Endothelial cell of umbilical vein (primary cell): ENCODE data around the gene BNC2. TPM values are rescaled to one million over a fixed set of nuclear protein-coding genes. Genes with fewer than 3 reads are reported as not detected.

ENCODE experiments used
- BruUV-seq: library from RNA; stranded (reverse); fragments of 400-500 nt; replicated peaks from 2 replicates; lab custom pipeline; 2021; lab: Mats Ljungman, UMichigan
- CTCF ChIA-PET: fragments of 300-600, 350-600 bp; sonication (Branson Sonifier 250); formaldehyde crosslinking; loops from one replicate; lab custom pipeline; 2021; ENCODE audit warnings: antibody characterized with exemption, inconsistent platforms; lab: Charles Lee
- POLR2A ChIA-PET: fragments of 300-600, 350-600 bp; sonication (Branson Sonifier 250); formaldehyde crosslinking; loops from one replicate; lab custom pipeline; 2021; ENCODE audit warnings: antibody characterized with exemption, inconsistent platforms; lab: Charles Lee
- DNase-seq: peaks from one replicate; pipeline ENCODE4 v3.0.0-alpha.2; 2011; ENCODE audit warnings: low read depth, low spot score
- FAIRE-seq: peaks from 2 replicates; lab custom pipeline; 2011; peaks lifted over from hg19 to GRCh38; lab: Jason Lieb, UNC
- H2AFZ ChIP-seq: 2 replicates; pipeline ENCODE4 v1.6.0; 2012; ENCODE audit warnings: low read depth, low read length, control low read depth, inconsistent platforms
- H3K27ac ChIP-seq: 2 replicates; pipeline ENCODE4 v1.5.1; 2011; ENCODE audit warnings: low read depth, mild to moderate bottlenecking, control low read depth, low read length, moderate library complexity; ENCODE audit not compliant: insufficient read depth
- H3K27me3 ChIP-seq, 2 experiments: 2 replicates each; pipeline versions ENCODE4 v1.6.0 to v1.6.1; 2011; ENCODE audit warnings: low read length in 2 of 2, mixed read lengths in 1 of 2; ENCODE audit not compliant: control insufficient read depth in 2 of 2, insufficient read depth in 2 of 2
- H3K36me3 ChIP-seq, 2 experiments: 2 replicates in 1 of 2; 3 replicates in 1 of 2; pipeline ENCODE4 v1.5.1; 2011; ENCODE audit warnings: low read length in 2 of 2, mild to moderate bottlenecking in 1 of 2, moderate library complexity in 1 of 2; ENCODE audit not compliant: control insufficient read depth in 2 of 2, insufficient read depth in 2 of 2; ENCODE audit errors: extremely low read depth in 1 of 2
- H3K4me1 ChIP-seq: 3 replicates; pipeline ENCODE4 v1.5.1; 2011; ENCODE audit warnings: mild to moderate bottlenecking, low read length; ENCODE audit not compliant: control insufficient read depth, insufficient read depth; ENCODE audit errors: extremely low read depth
- H3K4me2 ChIP-seq: 2 replicates; pipeline ENCODE4 v1.6.1; 2011; ENCODE audit warnings: low read length, control low read depth, mixed read lengths; ENCODE audit not compliant: insufficient read depth
- H3K4me3 ChIP-seq, 3 experiments: fragments of 200-600 bp in 1 of 3; sonication (generic), shearing (Covaris generic) in 1 of 3; replicated peaks in 1 of 3; 2 replicates each; pipeline ENCODE4 v1.5.1; 2011 to 2016; ENCODE audit warnings: control low read depth in 3 of 3, low read length in 3 of 3, mild to moderate bottlenecking in 2 of 3, inconsistent platforms in 1 of 3, low read depth in 1 of 3, moderate library complexity in 1 of 3; ENCODE audit not compliant: insufficient read depth in 1 of 3
- H3K79me2 ChIP-seq: 2 replicates; pipeline ENCODE4 v1.6.0; 2012; ENCODE audit warnings: low read length, inconsistent platforms; ENCODE audit not compliant: control insufficient read depth, insufficient read depth
- H3K9ac ChIP-seq: replicated peaks from 2 replicates; pipeline ENCODE3; 2011; ENCODE audit warnings: low read length, control low read depth; ENCODE audit not compliant: insufficient read depth; ENCODE audit errors: extremely low read depth
- H3K9me1 ChIP-seq: replicated peaks from 3 replicates; pipeline ENCODE4 v1.6.0; 2011; ENCODE audit warnings: mild to moderate bottlenecking, low read length; ENCODE audit not compliant: control insufficient read depth, insufficient read depth; ENCODE audit errors: extremely low read depth
- H3K9me3 ChIP-seq: replicated peaks from 2 replicates; pipeline ENCODE4 v1.5.1; 2012; ENCODE audit warnings: low read length, inconsistent platforms; ENCODE audit not compliant: control insufficient read depth, insufficient read depth
- H4K20me1 ChIP-seq: replicated peaks from 2 replicates; pipeline ENCODE3; 2011; ENCODE audit warnings: mild to moderate bottlenecking, low read length; ENCODE audit not compliant: control insufficient read depth, insufficient read depth; ENCODE audit errors: extremely low read depth
- EZH2 ChIP-seq: IDR thresholded peaks from 2 replicates; pipeline ENCODE4 v1.6.1; 2012; ENCODE audit warnings: borderline replicate concordance, low read depth, mild to moderate bottlenecking, moderate library complexity, low read length, inconsistent platforms; ENCODE audit not compliant: severe bottlenecking
- FOS ChIP-seq: IDR thresholded peaks from 2 replicates; pipeline ENCODE4 v1.6.1; 2011; ENCODE audit warnings: mild to moderate bottlenecking, low read length, moderate library complexity, borderline replicate concordance; ENCODE audit not compliant: insufficient read depth
- GATA2 ChIP-seq: IDR thresholded peaks from 2 replicates; pipeline ENCODE4 v1.7.0; 2011; ENCODE audit warnings: low read depth, mild to moderate bottlenecking, moderate library complexity, mixed read lengths, low read length; ENCODE audit not compliant: insufficient read length, insufficient read depth
- JUN ChIP-seq: IDR thresholded peaks from 2 replicates; pipeline ENCODE4 v1.6.1; 2011; ENCODE audit warnings: borderline replicate concordance, low read depth; ENCODE audit not compliant: insufficient read length, insufficient read depth
- MYC ChIP-seq: IDR thresholded peaks from one replicate; pipeline ENCODE4 v1.6.1; 2011; ENCODE audit warnings: mild to moderate bottlenecking, low read depth, low read length
- POLR2A ChIP-seq: IDR thresholded peaks from 2 replicates; pipeline ENCODE4 v1.6.1; 2012; ENCODE audit warnings: low read depth, mild to moderate bottlenecking, control low read depth, low read length
- POLR2AphosphoS5 ChIP-seq: IDR thresholded peaks from 2 replicates; pipeline ENCODE4 v1.6.1; 2012; ENCODE audit warnings: low read depth, mild to moderate bottlenecking, control low read depth, low read length, moderate library complexity; ENCODE audit not compliant: insufficient read depth
- dilution Hi-C: fragments of 300-500 bp; cut with MboI; formaldehyde crosslinking; loops from one replicate; pipeline ENCODE4 v1.15.0; 2019; ENCODE audit warnings: low sequenced_read_pairs; ENCODE audit not compliant: extremely low pct_ligation_motif_present
- intact Hi-C: fragments of 100-400 bp; cut with micrococcal nuclease; formaldehyde crosslinking; loops from one replicate; pipeline ENCODE4 v1.10.0; 2022
- polyA plus RNA-seq, 4 experiments: library from polyadenylated mRNA; depleted of rRNA in 3 of 4; stranded (reverse) in 3 of 4; unstranded in 1 of 4; fragments of >200 nt; gene quantifications; 2 replicates each; pipeline versions ENCODE4 v1.2.1 to v1.2.3, GENCODE V29; 2011 to 2012; ENCODE audit warnings: missing spikeins in 1 of 4
- total RNA-seq: library from RNA; stranded (reverse); gene quantifications from 2 replicates; pipeline ENCODE4 v1.2.3, GENCODE V29; 2021
- TF ChIP-seq, protein P1 (sequence below): IDR thresholded peaks from 2 replicates; pipeline ENCODE4 v1.6.1; 2011; ENCODE audit not compliant: insufficient read depth, insufficient read length
- TF ChIP-seq, protein P2 (sequence below), 2 donors: IDR thresholded peaks; 1 replicate in 1 of 2; 2 replicates in 1 of 2; pipeline ENCODE4 v1.5.1; 2011; ENCODE audit warnings: low read length in 2 of 2, mild to moderate bottlenecking in 2 of 2, moderate library complexity in 2 of 2, control low read depth in 1 of 2, inconsistent platforms in 1 of 2, low read depth in 1 of 2; ENCODE audit not compliant: insufficient read depth in 1 of 2; ENCODE audit errors: extremely low read depth in 1 of 2

The BNC2 gene
- total and polyA plus RNA-seq, 2 donors (not counting 3 experiments of a cell fraction or from before 2014, with no cell fraction given): 12.1 to 34.3 TPM

DNA sequence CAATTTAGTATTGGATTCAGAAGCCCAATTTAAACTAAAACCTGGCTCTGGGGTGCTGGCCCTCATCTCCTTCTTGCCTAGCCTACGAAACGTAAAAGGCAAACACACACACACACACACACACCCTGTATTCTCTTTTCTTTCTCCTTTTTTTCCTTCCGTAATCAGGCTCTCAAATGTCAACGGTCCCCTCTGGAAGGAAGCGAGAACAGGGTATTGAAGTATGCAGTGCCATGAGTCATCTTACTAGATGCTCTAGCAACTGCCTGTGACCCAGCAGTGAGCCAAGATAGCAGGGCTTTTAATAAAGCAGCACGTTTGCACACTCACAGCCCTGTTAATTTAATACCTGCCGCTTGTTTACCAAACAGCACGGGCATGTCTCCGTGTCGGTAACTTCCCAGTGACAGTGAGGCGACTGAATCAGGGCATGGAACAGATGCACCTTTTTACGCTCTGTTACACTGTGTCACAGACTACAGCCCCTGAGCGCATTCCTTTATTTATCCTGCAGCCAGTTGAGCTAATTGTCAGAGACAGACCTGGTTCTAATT lies 243.8 kb downstream of the BNC2 start:
- H2AFZ ChIP-seq: no peak overlapping the region
- no TSS peak for BruUV-seq
- ChIA-PET POLR2A (no interaction called here), CTCF (interaction anchor here (1.1 to 2.3 kb wide), 4 partner anchors 10 to 102 kb away, joined by 3 to 11 read pairs (median 8); no protein-coding TSS in a partner anchor)
- dilution Hi-C loops: no loop called here
- peak overlapping the region; percentile 62 for H3K9ac ChIP-seq
- H3K4me3 ChIP-seq: peak overlapping the region in 1 of 3 experiments; percentile 20
- H3K27ac ChIP-seq: peak overlapping the region; percentile 87
- FAIRE-seq: peak; percentile 89
- no peaks in the 10 kb centered on the region for H3K9me3 ChIP-seq
- intact Hi-C loops: loop anchor here (1.0 to 5.0 kb wide), 9 partner anchors 11 to 434 kb away; no protein-coding TSS in a partner anchor
- H4K20me1 ChIP-seq: no peaks in the 10 kb centered on the region
- TF ChIP-seq JUN (peak; percentile 88), POLR2AphosphoS5 (peak; percentile 53), GATA2 (peak; percentile 39), FOS (peak; percentile 96), EZH2 (no peak), POLR2A (no peak), MYC (no peak)
- TF ChIP-seq, protein P1, sequence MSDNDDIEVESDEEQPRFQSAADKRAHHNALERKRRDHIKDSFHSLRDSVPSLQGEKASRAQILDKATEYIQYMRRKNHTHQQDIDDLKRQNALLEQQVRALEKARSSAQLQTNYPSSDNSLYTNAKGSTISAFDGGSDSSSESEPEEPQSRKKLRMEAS: no peak
- TF ChIP-seq, protein P2, sequence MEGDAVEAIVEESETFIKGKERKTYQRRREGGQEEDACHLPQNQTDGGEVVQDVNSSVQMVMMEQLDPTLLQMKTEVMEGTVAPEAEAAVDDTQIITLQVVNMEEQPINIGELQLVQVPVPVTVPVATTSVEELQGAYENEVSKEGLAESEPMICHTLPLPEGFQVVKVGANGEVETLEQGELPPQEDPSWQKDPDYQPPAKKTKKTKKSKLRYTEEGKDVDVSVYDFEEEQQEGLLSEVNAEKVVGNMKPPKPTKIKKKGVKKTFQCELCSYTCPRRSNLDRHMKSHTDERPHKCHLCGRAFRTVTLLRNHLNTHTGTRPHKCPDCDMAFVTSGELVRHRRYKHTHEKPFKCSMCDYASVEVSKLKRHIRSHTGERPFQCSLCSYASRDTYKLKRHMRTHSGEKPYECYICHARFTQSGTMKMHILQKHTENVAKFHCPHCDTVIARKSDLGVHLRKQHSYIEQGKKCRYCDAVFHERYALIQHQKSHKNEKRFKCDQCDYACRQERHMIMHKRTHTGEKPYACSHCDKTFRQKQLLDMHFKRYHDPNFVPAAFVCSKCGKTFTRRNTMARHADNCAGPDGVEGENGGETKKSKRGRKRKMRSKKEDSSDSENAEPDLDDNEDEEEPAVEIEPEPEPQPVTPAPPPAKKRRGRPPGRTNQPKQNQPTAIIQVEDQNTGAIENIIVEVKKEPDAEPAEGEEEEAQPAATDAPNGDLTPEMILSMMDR (IDR thresholded peaks at IDR 0.05; ENCODE audit: extremely low read depth in 1 of 2, insufficient read depth in 1 of 2, low read depth in 1 of 2, low read length in 2 of 2): no peak
- no peaks in the 10 kb centered on the region for H3K36me3 ChIP-seq
- peak; percentile 86 for DNase-seq
- H3K79me2 ChIP-seq: peaks cover 14% of the 10 kb centered on the region
- H3K27me3 ChIP-seq: no peaks in the 10 kb centered on the region
- H3K9me1 ChIP-seq: no peaks in the 10 kb centered on the region
- H3K4me1 ChIP-seq: peaks cover 50% of the 10 kb centered on the region
- H3K4me2 ChIP-seq: peak overlapping the region; percentile 62
